Duodenal mucosa (tissue), 2 donors: ENCODE measurements around the gene LLPH.
A peak's percentile ranks its signal among the peaks of the same experiment; 100 is the strongest.
"Not testable (repeated sequence)": the region's sequence is repeated elsewhere in the genome, so short reads cannot be mapped to it uniquely, and the experiment has no call there.

ENCODE experiments used
- H3K27ac ChIP-seq: one replicate; pipeline ENCODE4 v1.7.0; 2013; ENCODE audit warnings: low read depth, low read length
- H3K27me3 ChIP-seq, 2 donors: one replicate each; pipeline ENCODE4 v1.7.0; 2013; ENCODE audit warnings: low read length in 2 of 2, control low read depth in 1 of 2; ENCODE audit not compliant: insufficient read depth in 2 of 2, control insufficient read depth in 1 of 2
- H3K36me3 ChIP-seq, 2 donors: one replicate each; pipeline ENCODE4 v1.7.0; 2013; ENCODE audit warnings: low read length in 2 of 2, control low read depth in 1 of 2; ENCODE audit not compliant: insufficient read depth in 2 of 2, control insufficient read depth in 1 of 2
- H3K4me1 ChIP-seq, 2 donors: one replicate each; pipeline ENCODE4 v1.7.0; 2013; ENCODE audit warnings: low read length in 2 of 2, control low read depth in 1 of 2; ENCODE audit not compliant: insufficient read depth in 2 of 2, control insufficient read depth in 1 of 2
- H3K4me3 ChIP-seq, 2 donors: one replicate each; pipeline ENCODE4 v1.7.0; 2013; ENCODE audit warnings: low read length in 2 of 2, low read depth in 1 of 2
- H3K9ac ChIP-seq, 2 donors: one replicate each; pipeline ENCODE4 v1.7.0; 2013; ENCODE audit warnings: low read length in 2 of 2, low read depth in 1 of 2
- H3K9me3 ChIP-seq, 2 donors: one replicate each; pipeline ENCODE4 v1.7.0; 2013; ENCODE audit warnings: low read length in 2 of 2, control low read depth in 1 of 2; ENCODE audit not compliant: control insufficient read depth in 1 of 2

LLPH gene

DNA sequence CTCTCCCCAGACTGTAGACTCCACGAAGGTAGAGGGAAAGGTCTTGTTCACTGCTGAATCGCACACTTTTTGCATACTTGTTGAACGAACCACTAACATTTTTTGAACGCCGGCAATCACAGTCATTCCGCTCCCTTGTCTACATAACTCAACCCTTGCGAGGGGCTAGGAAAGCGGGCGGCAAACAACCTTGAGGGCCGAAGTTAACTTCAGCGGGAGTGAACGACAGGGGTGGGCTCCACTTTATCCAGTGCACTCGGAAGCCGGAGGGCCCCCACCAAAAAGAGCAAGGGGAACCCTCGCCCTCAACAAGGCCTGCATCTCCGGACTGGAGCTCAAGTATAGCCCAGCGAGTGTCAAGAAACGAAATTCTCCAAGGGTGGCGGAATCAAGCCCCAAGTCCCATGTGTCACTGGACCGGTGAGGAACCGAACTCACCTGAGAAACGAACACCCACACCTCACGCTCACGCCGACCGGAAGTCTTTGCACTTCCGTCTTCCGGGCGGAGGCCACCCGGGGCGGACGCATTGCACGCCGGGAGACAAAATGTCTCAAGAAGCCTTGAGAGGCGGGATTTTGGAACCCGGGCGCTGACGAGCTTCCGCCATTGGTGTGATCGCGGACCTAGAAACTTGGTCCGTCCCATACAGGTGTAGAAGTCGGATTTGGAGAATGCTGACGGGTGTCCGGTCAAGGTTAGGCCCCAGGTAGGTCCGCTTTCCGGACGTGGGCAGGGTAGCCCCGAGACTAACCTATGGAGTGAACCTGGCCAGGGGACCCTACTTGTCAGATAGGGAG, at the start of gene LLPH:
Gene LLPH (minus strand): TSS at position 484 of the 800 bp plus-strand sequence. CDS start 1,644 bp downstream, outside the sequence.
- peak within 1 kb of the TSS; percentile 59 for H3K27ac ChIP-seq
- H3K4me3 ChIP-seq, result peak within 1 kb of the TSS; percentile 86 to 93
- peaks cover 14 to 19% of the 10 kb centered on the region in 2 donors for H3K4me1 ChIP-seq
- H3K27me3 ChIP-seq, result no peaks in the 10 kb centered on the region
- H3K36me3 ChIP-seq, result peaks cover 8 to 24% of the 10 kb centered on the region in 2 donors
- H3K9me3 ChIP-seq, result no peaks in the 10 kb centered on the region
- peak within 1 kb of the TSS; percentile 75 to 85 for H3K9ac ChIP-seq

DNA sequence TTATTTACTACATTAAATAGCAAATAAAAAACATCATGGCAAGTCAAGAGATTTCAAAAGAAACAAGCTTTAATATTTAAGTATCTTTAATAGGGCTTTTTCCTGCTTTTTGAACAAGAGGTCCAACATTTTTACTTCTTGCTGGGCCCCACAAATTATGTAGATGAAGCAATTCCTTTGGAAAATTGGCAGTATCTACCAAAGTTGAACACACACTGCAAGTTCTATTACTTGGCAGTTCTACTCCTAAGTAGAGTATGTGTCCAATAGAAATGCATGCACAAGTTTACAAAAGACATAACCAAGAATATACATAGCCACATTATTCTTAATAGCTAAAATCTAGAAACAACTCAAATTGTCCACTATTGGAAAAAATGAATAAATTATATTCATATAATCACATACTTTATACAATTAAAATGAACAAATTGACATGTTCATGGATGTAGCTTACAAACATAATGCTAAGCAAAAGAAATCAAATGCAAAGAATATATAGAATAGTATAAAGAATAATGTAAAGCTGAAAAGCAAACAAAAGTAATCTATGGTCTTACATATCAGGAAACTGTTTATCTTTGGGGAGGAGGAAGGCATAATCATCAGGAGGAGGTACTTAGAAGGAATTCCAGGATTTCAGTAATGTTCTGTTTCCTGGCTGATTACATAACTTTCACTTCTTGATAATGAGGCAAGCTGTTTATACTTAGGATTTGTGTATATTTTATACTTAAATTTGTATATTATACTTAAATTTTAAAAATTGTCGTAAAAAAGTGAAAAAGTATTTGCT, 45.8 kb upstream of the LLPH start:
- Histone ChIP-seq H3K36me3 (no peaks in the 10 kb centered on the region), H3K9me3 (no peaks in the 10 kb centered on the region), H3K27me3 (no peaks in the 10 kb centered on the region), H3K4me1 (no peaks in the 10 kb centered on the region), H3K27ac (no peak overlapping the region), H3K9ac (no peak overlapping the region), H3K4me3 (no peak overlapping the region)

DNA sequence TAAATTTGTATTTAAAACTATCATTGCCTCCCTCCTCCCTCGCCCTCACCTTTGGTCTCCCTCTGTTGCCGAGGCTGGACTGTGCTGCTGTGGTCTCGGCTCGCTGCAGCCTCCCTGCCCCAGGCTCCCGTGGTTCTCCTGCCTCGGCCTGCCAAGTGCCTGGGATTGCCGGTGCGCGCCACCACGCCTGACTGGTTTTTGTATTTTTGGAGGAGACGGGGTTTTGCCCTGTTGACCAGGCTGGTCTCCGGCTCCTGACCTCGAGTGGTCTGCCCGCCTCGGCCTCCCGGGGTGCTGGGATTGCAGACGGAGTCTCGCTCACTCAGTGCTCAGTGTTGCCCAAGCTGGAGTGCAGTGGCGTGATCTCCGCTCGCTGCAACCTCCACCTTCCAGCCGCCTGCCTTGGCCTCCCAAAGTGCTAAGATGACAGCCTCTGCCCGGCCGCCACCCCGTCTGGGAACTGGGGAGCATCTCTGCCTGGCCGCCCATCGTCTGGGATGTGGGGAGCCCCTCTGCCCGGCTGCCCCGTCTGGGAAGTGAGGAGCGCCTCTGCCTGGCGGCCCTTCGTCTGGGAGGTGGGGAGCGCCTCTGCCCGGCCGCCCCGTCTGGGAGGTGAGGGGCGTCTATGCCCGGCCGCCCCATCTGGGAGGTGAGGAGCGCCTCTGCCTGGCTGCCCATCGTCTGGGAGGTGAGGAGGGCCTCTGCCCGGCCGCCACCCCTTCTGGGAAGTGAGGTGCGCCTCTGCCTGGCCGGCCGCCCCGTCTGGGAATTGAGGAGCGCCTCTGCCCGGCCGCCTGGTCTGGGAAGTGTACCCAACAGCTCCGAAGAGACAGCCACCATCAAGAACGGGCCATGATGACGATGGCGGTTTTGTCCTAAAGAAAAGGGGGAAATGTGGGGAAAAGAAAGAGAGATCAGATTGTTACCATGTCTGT, 44.1 kb upstream of the LLPH start:
- not testable (repeated sequence) for H3K4me1 ChIP-seq, H3K36me3 ChIP-seq, H3K27ac ChIP-seq

DNA sequence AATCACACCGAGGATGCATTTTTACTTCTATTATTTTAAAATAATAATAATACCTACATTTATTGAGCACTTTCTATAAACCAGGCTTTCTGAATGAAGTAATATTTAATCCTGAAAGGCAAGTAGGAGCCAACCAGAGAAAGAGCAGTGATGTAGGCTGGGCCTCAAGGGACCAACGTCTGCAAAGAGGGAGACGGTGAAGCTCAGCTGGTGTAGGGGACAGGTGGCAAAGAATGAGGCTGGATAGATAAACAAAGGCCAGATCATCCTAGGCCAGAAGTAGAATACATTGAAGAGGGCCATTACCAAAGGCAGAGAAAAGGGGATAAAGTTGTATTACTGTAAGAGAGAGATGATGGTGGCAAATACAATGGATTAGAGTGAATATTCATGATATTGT, 40.1 kb upstream of the LLPH start:
- Histone ChIP-seq H3K4me1 (peaks cover 6% of the 10 kb centered on the region in 2 donors), H3K27me3 (no peaks in the 10 kb centered on the region), H3K4me3 (peak overlapping the region; percentile 97 to 98), H3K36me3 (peaks cover 0 to 6% of the 10 kb centered on the region in 2 donors), H3K9ac (no peak overlapping the region), H3K9me3 (no peaks in the 10 kb centered on the region), H3K27ac (no peak overlapping the region)

More for the DNA sequence above, 44.1 kb upstream of the LLPH start:
- not testable (repeated sequence) for H3K4me3 ChIP-seq, H3K9ac ChIP-seq, H3K9me3 ChIP-seq, H3K27me3 ChIP-seq

DNA sequence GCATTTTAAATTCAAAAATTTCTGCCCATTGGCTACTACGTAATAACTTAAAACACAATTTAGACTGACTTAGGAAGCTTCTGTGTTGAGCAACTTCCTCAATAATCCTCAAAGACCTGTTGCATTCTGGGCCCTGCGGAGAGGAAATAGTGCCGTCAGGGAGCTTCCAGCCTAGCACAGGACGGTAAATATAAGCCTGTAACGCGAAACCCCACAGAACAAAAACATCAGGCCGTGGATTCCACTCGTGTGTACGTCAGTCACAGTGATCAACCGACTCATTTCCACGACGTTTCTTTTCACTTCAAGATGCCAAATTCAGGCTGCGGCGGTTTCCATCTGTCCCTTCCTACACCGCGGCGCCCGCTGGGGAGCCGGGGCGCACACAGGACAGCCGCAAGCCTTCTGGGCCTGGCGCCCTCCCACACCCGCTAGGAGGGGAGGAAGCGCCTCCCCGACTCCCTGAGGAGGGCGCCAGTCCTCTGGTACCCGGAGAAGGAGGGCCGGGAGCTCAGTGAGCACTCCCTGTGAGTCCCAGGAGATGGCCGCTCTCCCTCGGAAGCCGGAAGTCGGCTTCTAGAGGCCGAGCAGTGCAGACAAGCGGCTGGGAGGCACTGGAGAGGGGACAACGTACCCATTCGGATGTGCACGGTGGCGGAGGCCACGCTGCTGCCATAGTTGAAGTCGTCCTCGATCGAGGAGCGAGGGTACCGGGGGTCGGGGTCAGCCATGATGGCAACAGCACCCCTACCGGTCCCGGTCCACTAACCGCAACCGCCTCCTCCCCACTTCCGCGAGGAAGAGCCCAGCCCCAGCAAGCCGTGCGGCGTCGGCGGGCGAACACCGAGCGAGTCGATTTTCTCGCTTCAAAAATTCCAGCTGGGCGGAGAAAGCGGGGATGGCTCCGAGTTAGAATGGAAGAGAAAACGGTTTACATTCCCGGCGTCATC, 38.9 kb upstream of the LLPH start, which contains the start of gene TMBIM4:
Gene TMBIM4 (minus strand): TSS at position 776 of the 950 bp plus-strand sequence. CDS start 45 bp downstream, at position 731.
- peak within 1 kb of the TSS; percentile 99 for H3K9ac ChIP-seq
- peaks cover 6% of the 10 kb centered on the region in 2 donors for H3K4me1 ChIP-seq
- no peaks in the 10 kb centered on the region for H3K27me3 ChIP-seq
- peaks cover 0 to 6% of the 10 kb centered on the region in 2 donors for H3K36me3 ChIP-seq
- peak within 1 kb of the TSS; percentile 97 to 98 for H3K4me3 ChIP-seq
- peak within 1 kb of the TSS; percentile 100 for H3K27ac ChIP-seq
- peaks cover 0 to 8% of the 10 kb centered on the region in 2 donors for H3K9me3 ChIP-seq

DNA sequence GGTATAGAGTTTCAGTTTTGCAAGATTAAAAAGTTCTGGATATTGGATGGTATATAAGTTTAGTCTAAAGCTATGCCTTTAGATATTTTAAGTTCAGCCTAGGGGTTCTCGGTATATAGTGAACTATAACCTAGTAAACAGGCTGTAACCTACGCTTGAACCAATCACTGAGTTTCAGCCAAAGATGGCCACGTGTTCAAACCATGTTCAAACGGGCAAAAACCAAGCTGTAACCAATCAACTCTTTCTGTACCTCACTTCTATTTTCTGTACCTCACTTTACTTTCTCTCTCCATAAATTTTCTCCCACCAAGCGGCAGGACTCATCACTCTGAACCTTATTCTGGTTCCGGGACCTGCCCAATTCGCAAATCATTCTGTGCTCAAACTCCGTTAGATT, 37.9 kb upstream of the LLPH start:
- peaks cover 6% of the 10 kb centered on the region in 2 donors for H3K4me1 ChIP-seq
- H3K27ac ChIP-seq, result no peak overlapping the region
- H3K9ac ChIP-seq, result peak overlapping the region in 1 of 2 donors; percentile 99
- H3K36me3 ChIP-seq, result peaks cover 0 to 6% of the 10 kb centered on the region in 2 donors
- no peaks in the 10 kb centered on the region for H3K27me3 ChIP-seq
- H3K9me3 ChIP-seq, result peaks cover 0 to 8% of the 10 kb centered on the region in 2 donors
- peak overlapping the region; percentile 97 to 98 for H3K4me3 ChIP-seq

DNA sequence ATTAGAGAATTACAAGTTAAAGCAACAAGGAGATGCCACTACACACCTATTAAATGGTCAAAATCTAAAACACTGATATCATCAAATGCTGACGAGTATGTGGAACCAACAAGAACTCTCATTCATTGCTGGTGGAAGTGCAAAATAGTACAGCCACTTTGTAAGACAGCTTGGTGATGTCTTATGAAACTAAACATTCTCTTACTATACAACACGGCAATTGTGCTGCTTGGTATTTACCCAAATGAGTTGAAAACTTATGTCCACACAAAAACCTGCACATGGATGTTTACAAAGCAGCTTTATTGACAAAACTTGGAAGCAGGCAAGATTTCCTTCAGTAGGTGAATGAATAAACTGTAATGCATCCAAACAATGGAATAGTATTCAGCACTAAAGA, 36.0 kb upstream of the LLPH start:
- Histone ChIP-seq H3K9ac (no peak overlapping the region), H3K4me1 (peaks cover 6% of the 10 kb centered on the region in 2 donors), H3K4me3 (no peak overlapping the region), H3K27me3 (no peaks in the 10 kb centered on the region), H3K27ac (no peak overlapping the region), H3K36me3 (peaks cover 0 to 6% of the 10 kb centered on the region in 2 donors), H3K9me3 (peaks cover 0 to 8% of the 10 kb centered on the region in 2 donors)

DNA sequence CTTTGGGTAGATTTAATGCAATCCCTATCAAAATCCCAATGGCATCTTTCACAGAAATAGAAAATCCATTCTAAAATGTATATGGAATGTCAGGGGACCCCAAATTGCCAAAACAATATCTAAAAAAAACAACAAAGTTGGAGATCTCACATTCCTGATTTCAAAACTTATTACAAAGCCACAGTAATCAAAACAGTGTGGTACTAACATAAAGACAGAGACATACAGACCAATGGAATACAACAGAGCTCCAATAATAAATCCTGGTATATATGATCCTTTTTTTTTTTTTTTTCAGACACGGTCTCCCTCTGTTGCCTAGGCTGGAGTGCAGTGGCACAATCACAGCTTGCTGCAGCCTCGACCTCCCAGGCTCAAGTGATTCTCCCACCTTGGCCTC, 34.6 kb upstream of the LLPH start:
- Histone ChIP-seq H3K9me3 (peaks cover 0 to 8% of the 10 kb centered on the region in 2 donors), H3K4me3 (no peak overlapping the region), H3K4me1 (peaks cover 6% of the 10 kb centered on the region in 2 donors), H3K27ac (no peak overlapping the region), H3K27me3 (no peaks in the 10 kb centered on the region), H3K9ac (no peak overlapping the region), H3K36me3 (peaks cover under 1 to 6% of the 10 kb centered on the region in 2 donors)
